BJ (cell line): Measurements from ENCODE around the gene NDUFAF4. TPM values are rescaled to one million over a fixed set of nuclear protein-coding genes. Genes with fewer than 3 reads are reported as not detected.

Experiments used
- CTCF ChIA-PET: fragments of 350-600 bp; formaldehyde crosslinking; extraction: SDS; loops from one replicate; lab custom pipeline; 2021; ENCODE audit warnings: antibody characterized with exemption, inconsistent platforms; lab: Yijun Ruan, JAX
- POLR2A ChIA-PET: fragments of 300-600 bp; sonication (Branson Sonifier 250); formaldehyde crosslinking; extraction: SDS; loops from one replicate; lab custom pipeline; 2021; ENCODE audit warnings: antibody characterized with exemption; lab: Charles Lee
- DNase-seq: peaks from one replicate; pipeline ENCODE4 v3.0.0-alpha.2; 2011; ENCODE audit warnings: low read depth
- H3K27me3 ChIP-seq: 2 replicates; pipeline ENCODE4 v1.6.0; 2011; ENCODE audit warnings: low read length; ENCODE audit not compliant: control insufficient read depth, insufficient read depth
- H3K36me3 ChIP-seq: 2 replicates; pipeline ENCODE4 v1.5.1; 2011; ENCODE audit warnings: low read length; ENCODE audit not compliant: control insufficient read depth, insufficient read depth
- H3K4me3 ChIP-seq: 2 replicates; pipeline ENCODE4 v1.5.1; 2011; ENCODE audit warnings: low read depth, mild to moderate bottlenecking, control low read depth, low read length
- polyA plus RNA-seq: library from polyadenylated mRNA; depleted of rRNA; stranded (reverse); fragments of >200 nt; gene quantifications from 2 replicates; pipeline ENCODE4 v1.2.3, GENCODE V29; 2011
- TF ChIP-seq, protein P1 (sequence below): IDR thresholded peaks from 2 replicates; pipeline ENCODE4 v1.5.1; 2011; ENCODE audit warnings: low read depth, mild to moderate bottlenecking, control low read depth, inconsistent platforms, low read length, moderate library complexity; ENCODE audit not compliant: insufficient read depth

NDUFAF4 gene
- polyA plus RNA-seq, 1 experiment: 15.4 TPM

DNA sequence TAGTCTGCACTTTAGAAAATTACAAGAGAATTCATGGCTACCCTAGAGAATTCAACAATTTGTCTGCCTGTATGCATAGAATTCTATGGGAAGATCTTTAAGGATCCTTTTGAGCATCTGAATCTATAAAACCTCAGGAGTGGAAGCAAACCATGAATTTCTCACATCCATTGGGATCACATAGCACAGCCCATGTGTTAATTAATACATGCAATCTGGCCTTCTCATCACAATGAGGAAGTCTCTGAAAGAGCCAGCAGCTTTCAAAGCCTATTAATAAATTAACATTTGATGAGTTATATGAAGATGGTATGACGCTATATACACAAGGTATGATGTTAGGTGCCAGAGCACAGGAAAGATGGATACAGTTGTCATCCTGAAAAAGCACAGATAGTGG is 24.7 kb downstream of the NDUFAF4 start:
- H3K27me3 ChIP-seq: no peaks in the 10 kb centered on the region
- POLR2A ChIA-PET: no interaction called here
- CTCF ChIA-PET: no interaction called here
- H3K4me3 ChIP-seq: no peak overlapping the region
- no peaks in the 10 kb centered on the region for H3K36me3 ChIP-seq
- DNase-seq: no peak
- TF ChIP-seq, protein P1, sequence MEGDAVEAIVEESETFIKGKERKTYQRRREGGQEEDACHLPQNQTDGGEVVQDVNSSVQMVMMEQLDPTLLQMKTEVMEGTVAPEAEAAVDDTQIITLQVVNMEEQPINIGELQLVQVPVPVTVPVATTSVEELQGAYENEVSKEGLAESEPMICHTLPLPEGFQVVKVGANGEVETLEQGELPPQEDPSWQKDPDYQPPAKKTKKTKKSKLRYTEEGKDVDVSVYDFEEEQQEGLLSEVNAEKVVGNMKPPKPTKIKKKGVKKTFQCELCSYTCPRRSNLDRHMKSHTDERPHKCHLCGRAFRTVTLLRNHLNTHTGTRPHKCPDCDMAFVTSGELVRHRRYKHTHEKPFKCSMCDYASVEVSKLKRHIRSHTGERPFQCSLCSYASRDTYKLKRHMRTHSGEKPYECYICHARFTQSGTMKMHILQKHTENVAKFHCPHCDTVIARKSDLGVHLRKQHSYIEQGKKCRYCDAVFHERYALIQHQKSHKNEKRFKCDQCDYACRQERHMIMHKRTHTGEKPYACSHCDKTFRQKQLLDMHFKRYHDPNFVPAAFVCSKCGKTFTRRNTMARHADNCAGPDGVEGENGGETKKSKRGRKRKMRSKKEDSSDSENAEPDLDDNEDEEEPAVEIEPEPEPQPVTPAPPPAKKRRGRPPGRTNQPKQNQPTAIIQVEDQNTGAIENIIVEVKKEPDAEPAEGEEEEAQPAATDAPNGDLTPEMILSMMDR: no peak

DNA sequence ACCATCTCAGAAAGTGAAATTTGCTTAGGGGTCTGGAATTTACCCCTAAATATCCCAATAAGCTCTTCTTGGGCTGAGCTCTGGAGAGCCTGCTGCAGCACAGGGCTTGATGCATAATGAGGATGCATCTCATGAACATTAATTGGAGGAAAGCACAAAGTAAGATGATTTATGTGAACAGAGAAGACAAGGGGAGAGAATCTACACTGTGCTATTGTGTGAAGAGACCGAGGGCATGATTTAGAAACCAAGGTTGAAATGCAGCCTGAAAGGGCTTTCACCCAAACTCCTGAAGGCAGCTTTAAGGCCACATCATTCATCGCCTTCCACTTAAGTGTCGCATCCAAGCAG is 32.7 kb downstream of the NDUFAF4 start:
- TF ChIP-seq, protein P1: no peak

DNA sequence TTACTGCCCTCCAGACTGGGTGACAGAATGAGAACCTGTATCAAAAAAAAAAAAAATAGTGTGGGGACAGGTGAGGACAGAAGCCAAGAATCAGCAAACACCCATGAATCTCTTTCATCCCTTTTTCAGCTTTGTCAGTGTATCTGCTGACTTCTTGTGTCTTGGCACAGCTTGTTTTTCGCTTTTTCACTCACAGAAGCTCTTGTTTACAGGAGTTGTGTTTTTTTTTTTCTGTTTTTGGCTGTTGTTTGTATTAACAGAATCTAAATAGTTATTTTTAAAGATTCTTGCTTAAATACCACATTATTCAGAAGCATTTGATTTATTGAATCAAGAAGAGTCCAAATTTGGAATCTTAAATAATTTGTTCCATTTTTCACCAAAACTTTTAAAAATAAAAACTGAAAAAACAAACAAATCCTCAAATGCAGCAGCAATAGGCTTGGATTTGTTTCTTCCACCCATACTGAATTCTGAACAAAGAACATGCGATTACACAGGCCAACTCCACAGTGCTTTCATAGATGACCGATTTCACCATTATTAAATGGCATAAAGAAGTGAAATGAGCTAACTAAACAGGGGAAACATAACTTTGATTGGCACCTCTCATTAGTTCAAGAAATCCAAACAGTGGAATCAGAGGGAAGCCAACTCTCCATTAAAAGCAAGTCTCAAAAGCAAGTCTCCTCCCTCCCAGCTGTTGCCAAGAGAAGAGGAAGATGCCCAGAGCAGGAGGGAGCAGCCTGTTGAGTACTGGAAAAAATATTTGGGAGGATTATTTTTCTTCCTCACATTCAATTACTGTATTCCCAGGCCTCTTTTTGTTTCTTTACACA is 33.3 kb downstream of the NDUFAF4 start:
- Histone ChIP-seq H3K36me3 (no peaks in the 10 kb centered on the region), H3K4me3 (no peak overlapping the region), H3K27me3 (0 out of 2 replicates have a peak, but pooled peaks cover 1% of the 10 kb centered on the region)
- TF ChIP-seq, protein P1: no peak
- ChIA-PET CTCF (no interaction called here), POLR2A (no interaction called here)
- DNase-seq: no peak

More for the DNA sequence above, 32.7 kb downstream of the NDUFAF4 start:
- Histone ChIP-seq H3K36me3 (no peaks in the 10 kb centered on the region), H3K27me3 (0 out of 2 replicates have a peak, but pooled peaks cover 1% of the 10 kb centered on the region), H3K4me3 (no peak overlapping the region)
- POLR2A ChIA-PET: no interaction called here
- CTCF ChIA-PET: no interaction called here
- no peak for DNase-seq

DNA sequence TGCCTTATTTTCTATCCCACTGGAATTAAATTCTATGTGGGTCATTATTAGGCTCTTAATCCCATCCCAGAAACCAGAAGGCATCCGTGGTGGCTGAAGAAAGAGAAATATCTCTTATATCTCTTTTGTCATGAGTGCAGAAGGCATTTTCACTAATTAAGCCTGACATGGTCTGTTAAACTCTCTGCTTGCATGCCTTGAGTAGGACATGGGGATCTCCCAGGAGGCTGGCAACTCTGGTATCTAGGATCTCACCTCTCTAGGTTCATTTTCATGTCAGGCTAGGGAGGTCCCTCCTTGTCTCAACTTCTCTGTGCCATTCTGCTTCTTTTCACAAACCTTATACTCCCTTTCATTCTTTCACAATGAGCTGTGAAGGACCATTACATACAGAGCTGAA is 35.1 kb downstream of the NDUFAF4 start:
- Histone ChIP-seq H3K36me3 (no peaks in the 10 kb centered on the region), H3K4me3 (no peak overlapping the region), H3K27me3 (0 out of 2 replicates have a peak, but pooled peaks cover 1% of the 10 kb centered on the region)
- TF ChIP-seq, protein P1: no peak
- POLR2A ChIA-PET: no interaction called here
- no peak for DNase-seq
- CTCF ChIA-PET: no interaction called here

DNA sequence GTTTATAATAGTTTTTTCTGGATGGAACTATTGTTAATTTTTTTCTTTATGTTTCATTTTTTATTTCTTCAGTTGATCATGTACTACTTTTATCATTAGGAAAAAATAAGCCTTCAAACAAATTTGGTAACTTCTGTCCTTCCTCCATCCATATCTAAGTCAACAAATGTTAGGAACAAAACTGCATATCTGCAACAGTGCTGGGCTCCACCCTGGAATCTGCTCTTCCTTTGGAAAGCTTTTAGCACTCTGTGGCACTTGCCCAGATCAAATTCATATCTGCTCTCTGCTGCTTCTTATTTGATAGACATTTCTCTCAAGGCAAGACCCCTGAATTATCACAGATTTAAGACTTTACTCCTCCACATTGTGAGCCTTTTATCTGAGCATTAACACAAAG is 36.1 kb downstream of the NDUFAF4 start:
- POLR2A ChIA-PET: no interaction called here
- H3K4me3 ChIP-seq: no peak overlapping the region
- TF ChIP-seq, protein P1: no peak
- CTCF ChIA-PET: no interaction called here
- no peak for DNase-seq
- H3K27me3 ChIP-seq: 0 out of 2 replicates have a peak, but pooled peaks cover 1% of the 10 kb centered on the region
- H3K36me3 ChIP-seq: no peaks in the 10 kb centered on the region
